Measurements from ENCODE around the gene DLG5.

The DLG5 gene

GRCh38 chr10:77843264-77843663 lies 83.3 kb downstream of the DLG5 start:
- DNase-seq (ENCODE audit: low spot score), result no peak

- DNase-seq (ENCODE audit: low spot score), result no peak
Observed at GRCh38 chr10:77842652-77843212, 83.8 kb downstream of the DLG5 start.

- no peak for DNase-seq (ENCODE audit: low spot score)
Observed at GRCh38 chr10:77841711-77842375, 84.7 kb downstream of the DLG5 start.

DNA sequence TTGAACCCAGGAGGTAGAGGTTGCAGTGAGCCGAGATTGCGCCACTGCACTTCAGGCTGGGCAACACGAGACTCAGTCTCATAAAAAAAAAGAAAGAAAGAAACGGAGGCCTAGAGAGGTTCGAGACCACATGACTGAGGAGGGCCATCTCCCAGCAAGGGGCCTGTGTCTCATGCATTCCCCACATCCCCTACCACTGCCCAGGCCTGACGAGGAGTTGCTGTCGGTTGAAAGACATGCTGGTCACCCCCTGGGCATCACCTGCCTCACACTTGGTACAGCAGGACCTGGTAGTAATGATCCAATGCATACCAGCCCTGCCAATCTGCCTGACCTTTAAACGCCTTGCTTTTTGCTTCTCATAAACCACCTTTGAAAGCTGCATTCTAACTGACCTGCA lies 85.9 kb downstream of the DLG5 start:
- DNase-seq (ENCODE audit: low spot score), result no peak

DNA sequence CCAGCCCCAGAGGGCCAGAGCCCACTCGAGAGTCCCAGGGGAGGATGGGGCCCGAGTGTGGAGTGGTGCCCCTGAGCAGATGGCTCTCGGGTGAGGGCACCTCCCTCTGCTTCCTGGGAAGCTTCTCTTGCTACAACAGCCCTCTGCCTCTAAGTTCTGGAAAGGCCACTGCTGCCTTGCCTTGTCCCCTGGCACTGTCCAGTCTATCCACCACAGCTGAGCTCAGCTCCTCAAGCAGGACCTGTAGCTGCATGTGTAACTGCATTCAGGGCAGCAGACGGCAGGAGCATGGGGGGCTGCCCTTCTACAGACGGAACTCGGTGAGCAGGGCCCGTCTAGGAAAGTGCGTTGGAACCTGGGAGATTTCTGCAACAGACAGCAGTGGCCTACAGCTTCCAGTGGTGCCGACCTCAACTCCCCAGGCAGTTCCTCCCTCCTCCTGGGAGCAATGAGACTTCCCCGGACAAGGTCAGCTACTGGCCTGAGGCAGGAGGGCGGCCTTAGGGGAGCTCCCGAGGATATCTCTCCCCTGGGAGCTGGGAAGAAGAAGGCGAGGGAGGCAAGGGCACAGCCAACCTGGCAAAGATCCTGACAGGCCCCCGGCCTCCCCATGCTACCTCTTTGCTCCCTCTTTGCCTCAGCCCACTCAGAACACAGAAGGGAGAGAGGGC lies 88.5 kb downstream of the DLG5 start:
- DNase-seq (ENCODE audit: low spot score), result no peak

GRCh38 chr10:77837248-77837924 lies 89.2 kb downstream of the DLG5 start:
- no peak for DNase-seq (ENCODE audit: low spot score)

GRCh38 chr10:77836299-77836820 lies 90.2 kb downstream of the DLG5 start:
- peak; percentile 47 for DNase-seq (ENCODE audit: low spot score)

- no peak for DNase-seq (ENCODE audit: low spot score)
Observed at GRCh38 chr10:77835669-77836086, 90.9 kb downstream of the DLG5 start.

GRCh38 chr10:77834943-77835668 lies 91.4 kb downstream of the DLG5 start:
- DNase-seq (ENCODE audit: low spot score), result no peak

GRCh38 chr10:77834540-77834939 lies 92.0 kb downstream of the DLG5 start:
- DNase-seq (ENCODE audit: low spot score), result no peak

GRCh38 chr10:77833792-77834191 lies 92.8 kb downstream of the DLG5 start:
- DNase-seq (ENCODE audit: low spot score), result no peak

GRCh38 chr10:77833225-77833624 lies 93.3 kb downstream of the DLG5 start:
- DNase-seq (ENCODE audit: low spot score), result no peak

- DNase-seq (ENCODE audit: low spot score), result no peak
Observed at GRCh38 chr10:77832238-77832637, 94.3 kb downstream of the DLG5 start.

DNA sequence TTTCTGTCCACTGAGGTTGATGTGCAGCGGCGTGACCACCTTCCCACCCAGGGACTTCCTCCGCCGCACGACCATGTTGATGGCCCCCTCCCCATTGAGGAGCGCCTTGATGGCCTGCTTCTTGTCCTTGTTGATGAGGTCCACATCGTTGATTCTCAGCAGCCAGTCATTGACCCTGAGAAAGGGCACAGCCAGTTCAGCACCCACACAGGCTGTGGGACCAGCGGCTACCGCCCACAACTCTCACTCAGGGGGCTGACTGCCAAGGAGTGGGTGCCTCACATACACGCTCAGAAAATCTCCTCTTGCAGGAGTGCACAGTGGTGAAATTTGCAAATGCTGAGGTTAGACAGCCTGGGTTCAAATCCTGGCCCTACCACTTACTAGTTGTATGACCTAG lies 97.2 kb downstream of the DLG5 start:
- DNase-seq (ENCODE audit: low spot score), result no peak

GRCh38 chr10:77828377-77828776 lies 98.2 kb downstream of the DLG5 start:
- DNase-seq (ENCODE audit: low spot score), result no peak

GRCh38 chr10:77827366-77827765 lies 99.2 kb downstream of the DLG5 start:
- DNase-seq (ENCODE audit: low spot score), result no peak

DNA sequence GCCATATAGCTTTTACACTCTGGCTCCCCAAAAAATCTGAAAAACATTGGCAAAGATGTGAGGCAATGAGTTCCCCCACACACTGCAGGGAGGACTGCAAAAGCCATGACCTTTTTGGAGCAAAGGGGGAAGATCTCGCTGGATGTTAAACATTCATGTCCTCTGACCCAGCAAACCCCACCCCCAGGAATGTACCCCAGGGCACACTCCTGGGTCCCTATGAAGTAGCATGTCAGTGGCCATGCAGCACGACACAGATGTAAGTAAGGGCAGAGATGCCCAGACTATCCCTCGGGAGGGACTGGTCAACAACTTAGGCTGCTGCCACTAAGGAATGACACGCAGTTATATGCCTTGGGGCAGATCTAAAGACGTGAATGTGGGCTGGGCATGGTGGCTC lies 100.6 kb downstream of the DLG5 start:
- DNase-seq (ENCODE audit: low spot score), result no peak

GRCh38 chr10:77824908-77825307 lies 101.6 kb downstream of the DLG5 start:
- no peak for DNase-seq (ENCODE audit: low spot score)

DNA sequence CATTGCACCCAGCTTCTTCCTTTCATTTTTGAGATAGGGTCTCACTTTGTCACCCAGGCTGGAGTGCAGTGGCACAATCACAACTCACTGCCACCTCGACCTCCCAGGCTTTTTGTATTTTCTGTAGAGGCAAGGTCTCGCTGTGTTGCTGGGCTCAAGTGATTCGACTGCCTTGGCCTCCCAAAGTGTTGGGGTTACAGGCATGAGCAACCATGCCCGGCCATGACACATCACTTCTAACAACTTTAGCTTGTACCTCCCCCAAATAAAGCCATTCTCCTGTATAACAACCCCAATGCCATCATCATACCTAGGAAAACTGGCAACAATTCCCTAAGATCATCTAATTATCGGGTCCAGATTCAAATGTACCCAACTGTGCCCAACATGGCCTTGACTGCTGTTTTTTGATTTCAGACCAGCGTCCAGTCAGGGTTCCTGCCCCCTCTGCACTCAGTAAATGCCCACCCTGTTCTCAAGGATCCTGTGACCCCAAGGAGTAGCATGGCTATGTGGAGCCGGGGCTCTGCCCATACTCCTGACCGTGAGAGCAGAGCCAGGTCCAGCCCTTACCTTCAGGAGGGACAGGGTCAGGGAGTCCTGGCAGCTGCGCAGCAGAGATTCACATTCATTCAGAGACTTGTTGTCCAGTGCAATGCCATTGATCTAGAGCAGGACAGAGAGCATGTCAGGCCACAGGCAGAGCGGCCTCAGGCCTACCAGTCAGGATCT lies 102.6 kb downstream of the DLG5 start:
- no peak for DNase-seq (ENCODE audit: low spot score)

- DNase-seq (ENCODE audit: low spot score), result no peak
Observed at GRCh38 chr10:77821551-77821950, 105.0 kb downstream of the DLG5 start.

- no peak for DNase-seq (ENCODE audit: low spot score)
Observed at GRCh38 chr10:77821036-77821435, 105.5 kb downstream of the DLG5 start.

All from hematopoietic multipotent progenitor cell treated with erythropoietin and hydrocortisone succinate and interleukin-3 and kit ligand, for 15 days (in vitro differentiated cells).